Measurements from ENCODE around the gene OLFM3. TPM values are rescaled to one million over a fixed set of nuclear protein-coding genes. Genes with fewer than 3 reads are reported as not detected.

Gene OLFM3
- total and polyA plus RNA-seq, 10 of the 15 experiments (the other 5 are each of a cell fraction or from before 2014, with no cell fraction given): 0.09 to 0.33 TPM; not detected in 8

DNA sequence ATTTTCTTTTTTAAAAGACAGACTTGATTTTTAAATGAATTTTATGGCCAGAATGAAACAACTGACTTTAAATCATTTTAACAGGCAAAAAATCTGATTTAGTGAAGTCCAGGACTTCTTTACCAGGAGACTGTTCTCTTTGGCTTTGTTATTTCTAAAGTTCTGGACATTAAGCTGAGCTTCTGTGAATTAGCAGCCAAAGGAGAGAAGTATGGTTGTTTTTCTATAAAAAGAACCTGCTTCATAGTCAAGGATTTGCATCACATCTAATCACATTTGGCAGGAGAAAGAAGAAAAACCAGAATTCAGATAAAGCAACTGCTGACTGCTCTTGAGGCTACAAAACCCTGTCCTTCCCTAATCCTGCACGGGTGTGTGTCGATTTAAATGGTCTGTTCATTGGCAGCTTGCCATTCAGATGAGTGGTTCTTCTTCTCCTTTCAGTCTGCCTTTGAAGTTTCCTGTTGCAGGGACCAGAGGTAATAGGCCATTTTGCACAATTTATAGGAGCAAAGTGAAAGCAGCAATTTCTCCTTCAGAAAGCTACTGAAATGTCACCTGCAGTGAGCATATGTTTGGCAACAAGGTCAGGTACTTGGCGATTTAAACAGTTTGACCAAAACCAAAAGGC, 215.4 kb downstream of the OLFM3 start:
- no peak for DNase-seq (ENCODE audit: low read depth, low spot score)
- Histone ChIP-seq H3K9me3 (replicated peaks; ENCODE audit: control insufficient read depth, insufficient read depth, low read length) (no peaks in the 10 kb centered on the region), H3K4me1 (ENCODE audit: control insufficient read depth, insufficient read depth, low read length) (no peaks in the 10 kb centered on the region), H4K20me1 (ENCODE audit: control insufficient read depth, insufficient read depth) (no peaks in the 10 kb centered on the region), H3K27me3 (replicated peaks in 1 of 2; ENCODE audit: control insufficient read depth in 2 of 2, insufficient read depth in 2 of 2, low read length in 1 of 2) (no peaks in the 10 kb centered on the region), H3K4me3 (no peak overlapping the region), H3K79me2 (ENCODE audit: control insufficient read depth, insufficient read depth, low read length) (no peaks in the 10 kb centered on the region), H3K27ac (ENCODE audit: control insufficient read depth, insufficient read depth) (no peak overlapping the region), H3K36me3 (ENCODE audit: control insufficient read depth in 2 of 2, insufficient read depth in 2 of 2, low read length in 1 of 2) (no peaks in the 10 kb centered on the region), H2AFZ (ENCODE audit: control insufficient read depth, low read depth, low read length) (no peak overlapping the region), H3K4me2 (ENCODE audit: control insufficient read depth, insufficient read depth) (no peak overlapping the region), H3K9ac (ENCODE audit: control insufficient read depth, insufficient read depth, low read length) (no peak overlapping the region)
- 0% methylated on average over 3 of the region's 3 CpGs for WGBS (ENCODE audit: insufficient coverage, insufficient replicate concordance, low lambda C conversion rate, missing lambda C conversion rate)
- intact Hi-C loops (cut with micrococcal nuclease; ENCODE audit: unreplicated experiment) (no loop called here), in situ Hi-C loops (cut with MboI) (no loop called here)
- POLR2A ChIA-PET: no interaction called here
- ATAC-seq: no peak
- BruUV-seq (replicated peaks): no TSS peak
- CTCF ChIA-PET: interaction anchor here (1.8 kb wide), 1 partner anchor 12 kb away, joined by 5 read pairs; no protein-coding TSS in a partner anchor
- TF ChIP-seq, protein P1, sequence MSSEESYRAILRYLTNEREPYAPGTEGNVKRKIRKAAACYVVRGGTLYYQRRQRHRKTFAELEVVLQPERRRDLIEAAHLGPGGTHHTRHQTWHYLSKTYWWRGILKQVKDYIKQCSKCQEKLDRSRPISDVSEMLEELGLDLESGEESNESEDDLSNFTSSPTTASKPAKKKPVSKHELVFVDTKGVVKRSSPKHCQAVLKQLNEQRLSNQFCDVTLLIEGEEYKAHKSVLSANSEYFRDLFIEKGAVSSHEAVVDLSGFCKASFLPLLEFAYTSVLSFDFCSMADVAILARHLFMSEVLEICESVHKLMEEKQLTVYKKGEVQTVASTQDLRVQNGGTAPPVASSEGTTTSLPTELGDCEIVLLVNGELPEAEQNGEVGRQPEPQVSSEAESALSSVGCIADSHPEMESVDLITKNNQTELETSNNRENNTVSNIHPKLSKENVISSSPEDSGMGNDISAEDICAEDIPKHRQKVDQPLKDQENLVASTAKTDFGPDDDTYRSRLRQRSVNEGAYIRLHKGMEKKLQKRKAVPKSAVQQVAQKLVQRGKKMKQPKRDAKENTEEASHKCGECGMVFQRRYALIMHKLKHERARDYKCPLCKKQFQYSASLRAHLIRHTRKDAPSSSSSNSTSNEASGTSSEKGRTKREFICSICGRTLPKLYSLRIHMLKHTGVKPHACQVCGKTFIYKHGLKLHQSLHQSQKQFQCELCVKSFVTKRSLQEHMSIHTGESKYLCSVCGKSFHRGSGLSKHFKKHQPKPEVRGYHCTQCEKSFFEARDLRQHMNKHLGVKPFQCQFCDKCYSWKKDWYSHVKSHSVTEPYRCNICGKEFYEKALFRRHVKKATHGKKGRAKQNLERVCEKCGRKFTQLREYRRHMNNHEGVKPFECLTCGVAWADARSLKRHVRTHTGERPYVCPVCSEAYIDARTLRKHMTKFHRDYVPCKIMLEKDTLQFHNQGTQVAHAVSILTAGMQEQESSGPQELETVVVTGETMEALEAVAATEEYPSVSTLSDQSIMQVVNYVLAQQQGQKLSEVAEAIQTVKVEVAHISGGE (CRISPR knock-in tag; IDR thresholded peaks at IDR 0.05): no peak
- TF ChIP-seq ETV6 (conservative IDR thresholded peaks at IDR 0.05 in 1 of 2, IDR thresholded peaks at IDR 0.05 in 1 of 2; ENCODE audit: borderline replicate concordance in 1 of 2, low read depth in 1 of 2): no peak
- TF ChIP-seq, protein P2, sequence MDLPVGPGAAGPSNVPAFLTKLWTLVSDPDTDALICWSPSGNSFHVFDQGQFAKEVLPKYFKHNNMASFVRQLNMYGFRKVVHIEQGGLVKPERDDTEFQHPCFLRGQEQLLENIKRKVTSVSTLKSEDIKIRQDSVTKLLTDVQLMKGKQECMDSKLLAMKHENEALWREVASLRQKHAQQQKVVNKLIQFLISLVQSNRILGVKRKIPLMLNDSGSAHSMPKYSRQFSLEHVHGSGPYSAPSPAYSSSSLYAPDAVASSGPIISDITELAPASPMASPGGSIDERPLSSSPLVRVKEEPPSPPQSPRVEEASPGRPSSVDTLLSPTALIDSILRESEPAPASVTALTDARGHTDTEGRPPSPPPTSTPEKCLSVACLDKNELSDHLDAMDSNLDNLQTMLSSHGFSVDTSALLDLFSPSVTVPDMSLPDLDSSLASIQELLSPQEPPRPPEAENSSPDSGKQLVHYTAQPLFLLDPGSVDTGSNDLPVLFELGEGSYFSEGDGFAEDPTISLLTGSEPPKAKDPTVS (IDR thresholded peaks at IDR 0.05; ENCODE audit: low read depth, low read length): no peak
- no peak for FAIRE-seq
- RAD21 ChIA-PET (ENCODE audit: unreplicated experiment): no interaction called here
- SMC1A ChIA-PET (ENCODE audit: uncharacterized antibody, unreplicated experiment): no interaction called here

All from GM12878 (cell line).